ENCODE results near the gene CHST11.
"Not testable (repeated sequence)": the region's sequence is repeated elsewhere in the genome, so short reads cannot be mapped to it uniquely, and the experiment has no call there.

Gene CHST11

DNA sequence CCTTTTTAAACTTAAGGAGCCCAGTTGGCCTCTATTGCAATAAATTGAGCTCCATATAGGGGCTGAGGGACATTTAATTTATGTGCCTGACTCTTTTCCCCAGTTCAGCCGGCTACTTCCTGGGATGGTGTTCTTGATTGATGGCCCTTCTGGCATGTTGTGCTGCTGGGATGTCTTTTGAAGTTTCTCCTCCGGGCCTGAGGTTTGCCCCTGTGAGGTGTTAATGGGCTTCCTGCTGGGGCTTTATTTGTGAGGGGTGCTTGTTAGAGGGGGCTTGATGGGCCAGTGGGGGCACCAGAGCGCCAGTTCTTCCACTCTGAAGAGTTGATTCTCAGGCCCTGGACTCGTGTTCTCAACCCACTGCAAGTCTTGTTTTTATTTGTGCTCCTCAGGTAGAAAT, 69.6 kb downstream of the CHST11 start:
- no peak for DNase-seq (ENCODE audit: low read depth, low spot score)

DNA sequence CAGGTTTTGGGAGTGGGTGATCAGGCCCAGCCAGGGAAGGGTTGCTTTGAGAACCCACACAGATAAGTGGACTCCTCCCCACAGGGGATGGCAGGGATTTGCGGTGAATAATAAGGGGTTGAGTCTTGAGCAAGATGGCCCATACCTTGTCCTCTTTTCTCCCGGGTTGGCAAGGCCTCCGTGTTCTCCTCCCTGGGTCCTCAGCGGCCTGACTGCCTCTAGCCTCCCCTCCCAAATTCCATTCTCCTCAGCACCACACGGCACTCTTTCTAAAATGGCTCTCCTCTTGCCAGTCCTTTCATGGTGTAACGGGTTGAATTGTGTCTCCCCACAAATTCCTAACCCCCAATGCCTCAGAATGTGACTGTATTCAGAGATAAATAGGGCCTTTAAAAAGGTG, 70.0 kb downstream of the CHST11 start:
- no peak for DNase-seq (ENCODE audit: low read depth, low spot score)

DNA sequence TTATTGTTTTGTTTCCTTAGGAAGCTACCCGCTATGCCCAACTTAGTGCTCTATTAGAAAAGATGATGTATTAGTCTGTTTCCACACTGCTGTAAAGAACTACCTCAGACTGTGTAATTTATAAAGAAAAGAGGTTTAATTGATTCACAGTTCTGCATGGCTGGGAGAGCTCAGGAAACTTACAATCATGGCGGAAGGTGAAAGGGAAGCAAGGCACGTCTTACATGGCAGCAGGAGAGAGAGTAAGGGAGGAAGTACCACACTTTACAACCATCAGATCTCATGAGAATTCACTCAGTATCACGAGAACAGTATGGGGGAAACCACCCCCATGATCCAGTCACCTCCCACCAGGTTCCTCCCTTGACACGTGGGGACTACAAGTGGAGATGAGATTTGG, 70.9 kb downstream of the CHST11 start:
- DNase-seq (ENCODE audit: low read depth, low spot score), result not testable (repeated sequence)

DNA sequence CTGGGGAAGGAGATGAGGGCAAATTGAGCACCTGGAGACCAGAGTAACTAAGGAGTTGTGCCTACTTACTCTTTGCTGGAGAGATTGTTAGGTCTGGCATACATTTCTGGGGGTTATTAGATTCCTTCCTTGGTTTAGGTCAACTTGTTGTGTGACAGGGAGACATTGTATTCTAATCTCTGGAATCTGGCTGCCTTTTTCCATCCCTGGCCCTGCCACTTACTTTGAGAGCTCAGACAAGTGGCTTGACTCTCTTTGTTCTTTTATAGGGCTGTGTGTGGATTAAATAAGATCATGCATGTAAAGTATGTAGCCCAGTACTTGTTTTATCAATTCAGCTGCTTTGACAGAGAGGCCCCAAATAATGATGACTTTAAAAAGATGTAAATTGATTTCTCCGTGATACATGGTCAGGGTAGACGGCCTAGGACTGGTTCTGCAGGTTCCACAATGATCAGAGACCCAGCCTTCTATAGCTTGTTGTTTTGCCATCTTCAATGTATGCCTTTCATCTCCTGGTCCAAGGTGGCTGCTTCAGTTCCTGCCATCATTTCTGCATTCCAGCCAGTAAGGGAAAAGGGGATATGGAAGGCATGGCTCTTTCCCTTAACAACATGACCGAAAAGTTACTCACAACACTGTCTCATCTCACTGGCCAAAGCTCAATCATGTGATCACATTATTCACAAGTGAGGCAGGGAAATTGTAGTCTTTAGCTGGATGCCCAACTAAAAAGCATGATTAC, 72.6 kb downstream of the CHST11 start:
- no peak for DNase-seq (ENCODE audit: low read depth, low spot score)

DNA sequence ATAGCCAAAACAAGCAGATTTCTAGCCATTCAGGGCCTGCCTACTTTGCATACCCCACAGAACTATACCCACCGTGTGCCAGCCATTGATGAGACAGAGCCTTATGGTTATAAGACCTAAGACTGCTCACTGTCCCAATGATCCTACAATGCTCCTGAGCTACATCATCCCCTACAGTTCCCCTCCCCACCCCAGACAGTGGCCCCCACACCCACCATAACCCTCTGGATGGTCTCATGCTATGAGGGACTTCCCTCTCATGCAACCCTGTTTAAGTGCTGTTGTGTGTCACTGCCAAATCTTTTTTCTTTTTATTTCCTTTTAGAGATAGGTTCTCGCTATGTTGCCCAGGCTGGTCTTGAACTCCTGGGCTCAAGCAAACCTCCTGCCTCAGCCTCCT, 75.9 kb downstream of the CHST11 start:
- DNase-seq (ENCODE audit: low read depth, low spot score), result no peak

DNA sequence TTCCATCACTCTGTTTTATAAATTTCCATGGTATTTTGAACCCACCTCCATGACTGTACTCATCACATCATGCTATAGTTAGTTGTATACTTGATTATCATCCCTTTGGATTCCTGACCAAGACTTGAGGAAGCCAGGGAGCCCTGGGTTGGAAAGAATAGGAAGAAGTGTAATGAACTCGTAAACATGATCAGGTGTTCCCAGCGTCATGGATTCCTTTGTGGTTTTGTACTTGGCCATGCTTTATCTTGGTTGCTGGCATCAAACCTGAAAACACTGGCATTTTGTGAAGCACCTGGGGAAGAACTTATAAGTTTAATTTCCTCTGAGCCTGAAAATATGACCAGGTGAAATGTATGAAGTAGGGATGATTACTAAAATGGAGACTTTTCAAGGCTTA, 76.4 kb downstream of the CHST11 start:
- DNase-seq (ENCODE audit: low read depth, low spot score), result no peak

DNA sequence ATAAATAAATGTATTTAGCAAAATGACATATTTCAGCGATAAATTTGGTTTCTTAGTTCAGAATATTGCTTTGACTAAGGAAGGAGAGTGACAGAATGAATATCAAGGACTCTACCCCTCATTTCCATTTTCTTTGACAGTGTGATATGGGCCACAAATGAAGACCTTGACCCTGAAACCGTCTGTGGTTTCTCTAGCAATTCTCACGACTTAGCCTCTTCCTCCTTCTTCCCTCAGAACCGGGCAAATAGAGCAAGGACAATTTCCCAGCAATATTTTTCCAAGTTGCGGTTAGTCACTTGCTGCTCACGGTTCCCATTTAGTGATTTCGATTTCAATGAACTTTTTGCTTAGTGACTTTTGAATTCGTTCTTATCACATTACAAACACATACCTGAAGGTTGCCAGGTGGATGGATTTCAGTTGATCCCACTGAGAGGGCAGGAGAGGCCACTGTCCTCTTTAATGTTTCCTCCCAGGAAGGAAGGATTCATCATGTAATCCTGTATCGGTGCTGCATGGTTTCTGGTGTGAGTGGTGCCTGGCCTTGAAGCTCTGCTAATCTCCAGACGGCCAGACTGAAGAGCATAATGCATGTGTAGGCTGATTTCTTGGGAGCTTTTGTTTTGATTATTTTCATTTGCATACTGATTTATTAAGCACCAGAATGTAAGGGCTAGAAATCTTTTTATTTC, 77.6 kb downstream of the CHST11 start:
- DNase-seq (ENCODE audit: low read depth, low spot score), result no peak

DNA sequence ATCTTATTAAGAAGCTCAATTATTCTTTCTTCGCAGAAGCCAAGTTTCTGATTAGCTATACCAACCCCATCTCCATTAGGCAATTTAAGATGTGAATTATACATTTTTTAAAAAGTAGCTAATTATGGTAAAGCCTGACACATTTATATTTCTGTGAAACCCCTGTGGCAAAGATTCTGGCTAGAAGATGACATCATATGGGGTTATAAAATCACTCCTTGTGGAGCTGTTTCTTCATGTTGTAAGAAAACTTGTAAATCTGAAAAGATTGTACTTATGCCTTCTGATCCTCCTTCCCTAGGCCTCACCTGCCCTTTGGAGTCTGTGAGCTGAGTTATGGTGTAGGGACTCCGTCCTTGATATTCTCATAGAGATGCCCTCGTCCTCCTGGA, 78.1 kb downstream of the CHST11 start:
- no peak for DNase-seq (ENCODE audit: low read depth, low spot score)

DNA sequence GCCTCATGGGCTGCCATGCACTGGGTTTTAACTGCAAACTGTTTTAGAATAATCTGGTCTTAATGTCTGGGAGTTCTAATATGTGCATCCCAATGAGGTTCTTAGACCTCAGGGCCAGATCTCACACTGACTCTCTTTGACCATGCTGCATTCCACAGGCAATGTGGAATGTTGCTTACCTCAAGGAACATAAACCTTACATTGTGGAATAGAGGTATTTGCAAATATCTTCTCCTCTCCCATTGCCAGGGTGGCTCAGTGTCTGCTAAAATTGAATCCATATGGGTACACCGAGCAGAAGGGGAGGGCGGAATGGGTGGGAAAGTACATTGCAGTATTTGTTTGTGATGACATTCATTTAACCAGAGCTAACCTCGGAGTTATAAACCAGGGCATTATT, 78.6 kb downstream of the CHST11 start:
- no peak for DNase-seq (ENCODE audit: low read depth, low spot score)

DNA sequence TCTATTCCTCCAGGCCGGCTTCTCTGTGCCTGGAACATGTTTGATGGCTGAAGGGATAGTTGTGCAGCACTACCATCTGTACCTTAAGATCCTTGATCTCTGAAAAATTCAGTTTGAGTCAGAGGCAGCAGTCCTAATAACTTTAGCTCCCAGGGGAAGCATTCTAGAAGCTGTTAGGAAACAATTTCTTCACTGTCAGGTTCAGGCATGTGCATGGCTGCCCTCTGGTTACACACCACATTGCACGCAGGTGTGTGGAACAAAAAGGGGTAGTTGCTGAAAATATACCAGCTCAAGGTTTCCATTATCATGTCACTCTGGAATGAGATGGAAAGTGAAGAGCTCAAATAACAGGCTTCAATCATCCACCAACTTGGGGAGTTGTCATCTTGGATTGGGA, 80.1 kb downstream of the CHST11 start:
- no peak for DNase-seq (ENCODE audit: low read depth, low spot score)

DNA sequence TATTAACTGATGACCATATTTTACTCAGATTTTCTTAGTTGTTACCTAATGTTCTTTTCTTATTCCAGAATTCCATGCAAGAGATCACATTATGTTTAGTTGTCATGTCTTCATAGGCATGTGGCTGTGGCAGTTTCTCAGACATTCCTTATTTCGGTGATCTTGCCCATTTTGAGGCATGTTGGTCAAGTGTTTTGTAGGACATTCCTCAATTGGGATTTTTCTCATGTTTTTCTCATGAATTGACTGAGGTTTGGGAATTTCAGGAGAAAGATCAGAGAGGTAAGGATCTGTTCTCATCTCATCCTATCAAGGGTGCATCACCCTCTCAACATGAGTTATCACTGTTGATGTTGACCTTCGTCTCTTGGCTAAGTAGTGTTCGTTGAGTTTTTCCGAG, 81.3 kb downstream of the CHST11 start:
- no peak for DNase-seq (ENCODE audit: low read depth, low spot score)

DNA sequence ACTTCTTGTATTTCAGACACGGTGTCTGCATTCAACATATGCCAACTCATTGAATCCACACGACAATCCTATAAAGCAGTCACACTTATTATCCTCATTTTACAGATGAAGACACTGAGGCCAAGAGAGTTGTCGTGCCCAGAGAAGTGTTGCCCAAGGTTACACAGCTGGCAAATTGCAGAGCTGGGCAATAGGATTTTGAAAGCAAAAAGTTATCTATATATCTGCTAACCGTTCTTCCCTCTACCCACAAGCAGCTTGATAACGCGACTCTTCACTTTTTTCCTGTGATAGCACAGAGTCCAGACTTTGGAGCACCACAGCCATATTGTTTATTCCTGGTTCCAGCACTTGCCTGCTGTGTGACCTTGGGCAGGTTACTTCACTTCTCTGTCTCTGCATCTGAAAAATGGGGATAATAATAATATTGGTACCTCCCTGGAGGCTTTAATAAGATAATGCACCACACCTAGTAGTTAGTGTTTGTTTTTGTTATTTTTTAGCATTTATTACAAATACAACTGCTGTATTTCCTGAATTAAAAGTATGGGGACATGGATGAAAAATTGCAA, 82.2 kb downstream of the CHST11 start:
- DNase-seq (ENCODE audit: low read depth, low spot score), result no peak

DNA sequence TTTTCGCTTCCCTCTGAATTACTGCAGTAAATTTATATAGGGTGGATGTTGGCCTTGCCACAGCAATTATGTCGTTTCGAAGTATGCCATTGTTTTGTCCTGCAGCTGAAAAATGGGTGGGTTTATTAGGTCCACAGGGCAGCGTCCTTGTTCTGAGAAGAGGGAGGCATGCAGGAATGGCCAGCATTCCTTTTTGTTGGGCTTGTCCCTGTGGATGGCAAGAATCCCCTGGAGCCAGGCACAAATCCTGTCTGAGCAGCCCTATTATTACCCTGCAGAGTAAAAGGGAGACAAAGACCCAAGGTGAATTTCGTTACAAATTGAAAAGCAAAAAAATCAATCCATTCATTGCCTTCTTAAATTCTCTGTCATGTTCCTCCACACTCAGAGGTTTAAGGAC, 88.1 kb downstream of the CHST11 start:
- DNase-seq (ENCODE audit: low read depth, low spot score), result no peak

DNA sequence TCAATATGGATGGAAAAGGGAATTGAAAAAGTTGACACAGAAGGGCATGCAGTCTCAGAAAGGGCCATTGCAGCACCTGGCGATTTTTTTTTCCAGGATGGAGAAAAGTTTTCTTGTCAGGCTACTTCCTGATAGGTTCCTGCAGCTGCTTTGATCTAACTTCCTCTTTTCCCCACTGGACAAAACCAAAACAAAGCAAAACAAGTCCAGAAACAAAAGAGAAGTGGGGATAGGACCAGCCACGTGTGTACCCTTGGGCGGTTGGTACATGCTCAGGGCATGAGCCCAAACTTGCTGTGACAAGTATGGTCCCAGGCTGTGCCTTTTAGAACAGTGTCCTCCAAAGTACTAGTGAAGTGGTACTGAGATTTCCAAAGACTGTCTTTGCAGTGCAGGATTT, 89.8 kb downstream of the CHST11 start:
- DNase-seq (ENCODE audit: low read depth, low spot score), result no peak

DNA sequence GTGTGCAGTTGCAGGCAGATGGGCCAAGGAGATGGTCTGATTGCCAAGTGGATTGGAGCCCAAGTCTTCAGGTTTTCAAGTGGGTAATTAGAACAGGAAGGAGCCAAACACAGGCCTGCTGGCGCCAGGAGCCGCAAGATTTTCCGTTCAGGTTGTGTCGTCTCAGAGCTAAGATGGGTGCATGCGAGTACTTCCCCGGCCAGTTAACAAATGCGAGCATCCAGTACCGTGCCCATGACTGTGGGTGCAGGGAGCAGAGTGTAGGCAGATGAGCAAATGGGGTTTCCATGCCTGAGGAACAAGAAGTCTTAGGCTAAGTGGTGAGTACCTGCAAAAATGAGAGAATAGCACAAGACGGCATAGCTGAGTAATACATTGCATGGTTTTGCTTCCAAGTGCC, 90.5 kb downstream of the CHST11 start:
- no peak for DNase-seq (ENCODE audit: low read depth, low spot score)

DNA sequence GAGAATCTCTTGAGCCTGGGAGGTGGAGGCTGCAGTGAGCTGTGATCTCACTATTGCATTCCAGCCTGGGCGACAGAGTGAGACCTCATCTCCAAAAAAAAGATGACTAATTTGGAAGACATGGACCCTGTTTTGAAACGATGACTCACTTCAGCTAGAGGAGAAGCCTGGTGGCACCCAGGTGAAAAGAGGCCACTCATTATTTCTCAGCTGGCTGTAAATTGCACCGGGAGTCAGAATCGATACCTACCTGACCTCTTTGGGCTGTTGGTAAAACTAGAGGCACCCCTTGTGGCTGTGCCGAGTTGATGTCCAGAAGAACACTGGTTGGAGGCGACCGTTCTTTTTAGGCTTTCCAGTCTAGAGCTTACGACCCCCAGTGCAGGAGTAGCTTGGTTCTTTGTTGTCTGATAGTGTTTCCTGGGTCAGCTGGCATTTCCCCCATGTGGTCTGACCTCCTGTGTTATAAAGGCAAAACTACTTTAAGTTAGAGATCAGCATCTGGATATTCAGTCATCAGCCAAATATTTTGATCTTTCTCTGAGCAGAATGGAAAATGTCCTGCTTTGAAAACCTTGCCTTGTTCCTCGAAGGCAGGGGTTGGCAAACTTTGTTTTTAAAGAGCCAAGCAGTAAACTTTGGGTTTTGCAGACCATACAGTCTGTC, 93.2 kb downstream of the CHST11 start:
- no peak for DNase-seq (ENCODE audit: low read depth, low spot score)

DNA sequence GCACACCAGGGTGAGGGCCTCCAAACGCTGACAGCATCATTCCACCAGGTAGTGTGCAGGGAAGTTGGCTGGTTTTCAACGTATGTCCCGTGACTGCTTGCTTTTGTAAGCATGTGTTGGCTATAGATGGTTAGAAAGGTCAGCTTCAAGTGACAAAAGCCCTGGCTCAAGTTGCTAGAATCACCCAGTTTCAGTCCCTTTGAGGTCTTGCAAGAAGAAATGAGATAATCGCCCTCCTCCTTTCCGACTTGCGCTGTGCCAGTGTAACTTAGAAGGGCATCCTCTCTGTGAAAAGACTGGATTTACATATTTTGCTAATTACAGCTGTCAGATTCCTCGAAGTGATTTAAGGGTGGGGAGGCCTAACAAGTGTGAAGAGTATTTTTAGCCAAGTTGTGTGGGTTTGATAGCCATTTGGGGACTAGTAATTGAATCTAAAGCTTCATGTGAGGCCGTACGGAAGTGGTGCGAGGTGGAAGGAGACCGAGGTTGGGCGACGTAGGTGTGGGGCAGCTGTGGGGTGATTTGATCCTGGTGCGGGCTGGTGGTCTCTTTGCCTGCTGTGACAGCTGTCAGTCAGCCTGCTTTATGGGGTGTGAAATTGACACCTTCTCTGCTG, 94.7 kb downstream of the CHST11 start:
- no peak for DNase-seq (ENCODE audit: low read depth, low spot score)

DNA sequence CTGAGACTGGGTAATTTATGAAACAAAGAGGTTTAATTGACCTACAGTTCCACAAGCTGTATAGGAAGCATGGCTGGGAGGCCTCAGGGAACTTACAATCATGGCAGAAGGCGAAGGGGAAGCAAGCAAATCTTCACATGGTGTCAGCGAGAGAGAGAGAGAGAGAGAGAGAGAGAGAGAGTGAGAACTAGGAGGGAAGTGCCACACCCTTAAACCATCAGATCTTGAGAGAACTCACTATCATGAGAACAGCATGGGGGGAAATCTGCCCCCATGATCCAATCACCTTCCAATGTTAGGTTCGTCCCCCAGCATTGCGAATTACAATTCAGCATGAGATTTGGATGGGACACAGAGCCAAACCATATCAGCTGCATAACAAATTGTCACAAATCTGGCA, 96.7 kb downstream of the CHST11 start:
- no peak for DNase-seq (ENCODE audit: low read depth, low spot score)

DNA sequence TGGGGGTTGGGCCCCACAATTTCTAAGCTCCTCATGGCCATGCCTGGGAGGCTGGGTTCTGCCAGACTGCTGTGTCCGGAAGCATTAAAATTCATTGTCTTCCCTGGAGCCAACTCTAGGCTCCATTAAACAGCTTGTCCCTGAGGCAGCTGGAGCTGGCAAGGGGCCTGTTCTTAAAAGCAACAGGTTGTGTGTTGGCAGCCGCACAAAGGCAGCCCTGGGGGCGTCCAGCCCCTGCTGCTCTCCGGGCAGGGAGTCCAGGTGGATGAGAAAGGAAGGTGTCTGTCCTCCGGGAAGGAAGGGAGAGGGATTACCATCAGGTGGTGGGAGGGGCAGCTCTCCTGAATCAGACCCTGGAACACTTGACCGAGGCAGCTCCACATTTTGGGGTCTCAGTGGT, 98.9 kb downstream of the CHST11 start:
- no peak for DNase-seq (ENCODE audit: low read depth, low spot score)

DNA sequence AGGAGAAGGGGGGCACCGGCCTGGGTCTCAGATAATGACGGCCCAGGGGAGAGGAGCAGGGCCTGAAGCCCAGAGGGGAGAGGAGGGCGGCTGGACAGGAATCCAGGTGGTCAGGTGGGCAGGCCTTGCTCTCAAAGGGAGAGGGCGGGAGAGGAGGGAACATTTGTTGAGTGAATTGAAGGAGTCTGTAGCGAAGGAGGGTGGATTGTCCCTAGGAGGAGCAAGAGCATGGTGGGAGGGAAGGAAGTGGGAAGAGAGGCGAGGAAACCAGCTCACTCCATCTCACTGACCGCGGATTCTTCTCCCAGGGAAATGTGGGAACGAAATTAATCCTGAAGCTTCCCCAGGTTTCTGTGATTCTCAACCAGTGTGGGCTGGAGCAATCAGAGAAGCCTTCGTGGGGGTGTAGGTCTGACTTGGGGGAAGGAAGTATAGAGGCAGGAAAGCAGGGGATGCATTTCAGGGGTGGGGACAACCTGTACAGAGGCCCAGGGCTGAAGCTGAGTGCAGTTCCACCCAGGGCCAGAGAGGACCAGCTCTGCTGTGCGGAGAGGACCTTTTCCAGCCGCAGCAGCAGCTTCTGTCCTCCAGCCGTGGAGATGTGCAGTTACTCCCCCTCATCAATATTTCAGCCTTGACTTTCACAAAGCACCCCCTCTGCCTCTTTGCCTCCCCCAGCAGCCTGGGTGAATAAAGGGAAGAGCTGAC, 100.9 kb downstream of the CHST11 start:
- no peak for DNase-seq (ENCODE audit: low read depth, low spot score)

DNA sequence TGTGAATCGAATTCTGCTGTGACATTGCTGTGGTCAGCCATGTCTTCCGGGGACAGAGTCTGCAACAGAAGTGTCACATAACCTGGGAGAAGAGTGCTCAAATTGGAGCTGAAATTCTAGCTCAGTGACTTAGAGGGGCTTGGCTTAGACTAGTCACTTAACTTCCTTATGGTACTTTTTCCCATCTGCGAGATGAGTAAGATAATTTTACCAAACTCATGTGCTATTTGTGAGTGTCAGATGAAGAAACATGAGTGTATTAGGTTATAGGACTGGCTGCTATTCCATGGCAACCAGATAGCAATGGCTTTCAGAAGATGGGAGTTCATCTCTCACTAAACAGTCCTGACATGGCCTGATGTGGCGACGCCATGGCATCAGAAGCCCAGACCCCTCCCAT, 104.1 kb downstream of the CHST11 start:
- no peak for DNase-seq (ENCODE audit: low read depth, low spot score)

DNA sequence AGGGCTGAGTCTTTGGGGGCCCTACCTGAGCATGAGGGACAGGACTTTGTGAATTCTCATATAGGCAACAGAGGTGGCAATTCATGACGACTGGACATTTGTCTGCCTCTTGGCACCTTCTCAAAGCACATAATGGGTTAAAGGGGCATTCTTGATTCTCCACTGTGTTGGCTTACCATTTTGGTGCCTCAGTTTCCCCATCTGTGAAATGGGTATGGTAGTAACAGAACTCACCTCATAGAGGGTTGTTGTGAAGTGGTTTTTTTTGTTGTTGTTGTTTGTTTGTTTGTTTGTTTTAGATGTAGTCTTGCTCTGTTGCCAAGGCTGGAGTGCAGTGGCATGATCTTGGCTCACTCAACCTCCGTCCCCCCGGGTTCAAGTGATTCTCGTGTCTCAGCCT, 106.0 kb downstream of the CHST11 start:
- DNase-seq (ENCODE audit: low read depth, low spot score), result no peak

Measured in activated naive CD8-positive, alpha-beta T cell treated with anti-CD3 and anti-CD28 coated beads, Interleukin-2, amount 50 U/mL, for 16 hours (primary cell).